A549 (cell line): Measurements from ENCODE around the gene SPSB2. TPM values are rescaled to one million over a fixed set of nuclear protein-coding genes. Genes with fewer than 3 reads are reported as not detected.

Experiments
- ATAC-seq, 2 experiments: fragments of 200-7000 bp in 1 of 2; fragments of >200 bp in 1 of 2; cut with Nextera tagmentation in 1 of 2; cut with Tn5 transposase in 1 of 2; 3 replicates each; pipeline versions ENCODE4 v1.8.0 to v1.9.1; 2018 to 2020; ENCODE audit warnings: mild to moderate bottlenecking in 1 of 2, moderate library complexity in 1 of 2
- CTCF ChIA-PET: fragments of 300-600 bp; sonication (Branson Sonifier 250); formaldehyde crosslinking; extraction: SDS; loops from one replicate; lab custom pipeline; 2021; ENCODE audit warnings: antibody characterized with exemption, inconsistent platforms; lab: Yijun Ruan, JAX
- POLR2A ChIA-PET: fragments of 350-600 bp; formaldehyde crosslinking; extraction: SDS; loops from one replicate; lab custom pipeline; 2021; ENCODE audit warnings: antibody characterized with exemption, inconsistent platforms; lab: Yijun Ruan, JAX
- DNase-seq, 2 experiments: peaks; one replicate each; pipeline versions ENCODE4 v3.0.0 to v3.0.0-alpha.2; 2011 to 2016; ENCODE audit warnings: low read depth in 1 of 2, low spot score in 1 of 2
- FAIRE-seq: peaks from 2 replicates; lab custom pipeline; 2011; peaks lifted over from hg19 to GRCh38; lab: Jason Lieb, UNC
- H3K27ac ChIP-seq, 2 experiments: fragments of >200 bp; sonication (Bioruptor Twin); formaldehyde crosslinking; 3 replicates each; pipeline ENCODE4 v1.5.1; 2016 to 2017
- H3K4me1 ChIP-seq: fragments of >200 bp; sonication (Bioruptor Twin); formaldehyde crosslinking; 3 replicates; pipeline ENCODE4 v1.6.1; 2016
- H3K4me2 ChIP-seq: fragments of >200 bp; sonication (Bioruptor Twin); formaldehyde crosslinking; 3 replicates; pipeline ENCODE4 v1.6.1; 2016
- H3K4me3 ChIP-seq: fragments of >200 bp; sonication (Bioruptor Twin); formaldehyde crosslinking; 3 replicates; pipeline ENCODE4 v1.5.1; 2016
- H3K9me3 ChIP-seq: fragments of >200 bp; sonication (Bioruptor Twin); formaldehyde crosslinking; 3 replicates; pipeline ENCODE4 v1.6.1; 2016
- BHLHE40 ChIP-seq: IDR thresholded peaks from 2 replicates; pipeline ENCODE4 v1.6.1; 2012; ENCODE audit warnings: low read depth, low read length, inconsistent platforms
- EHF ChIP-seq: fragments of 250-450 bp; sonication (Bioruptor Pico); IDR thresholded peaks from 2 replicates; pipeline ENCODE4 v1.5.0; 2020; ENCODE audit warnings: mild to moderate bottlenecking
- EHMT2 ChIP-seq: fragments of 200-600 bp; sonication (generic); IDR thresholded peaks from 2 replicates; pipeline ENCODE4 v1.6.1; 2016; ENCODE audit warnings: antibody characterized with exemption, low read depth, mild to moderate bottlenecking, moderate library complexity
- ELK1 ChIP-seq: fragments of 150-350 bp; IDR thresholded peaks from 2 replicates; pipeline ENCODE4 v1.6.1; 2014; ENCODE audit warnings: low read depth, mild to moderate bottlenecking, low read length
- HES2 ChIP-seq: fragments of >200 bp; sonication (Bioruptor Twin); formaldehyde crosslinking; IDR thresholded peaks from 2 replicates; pipeline ENCODE4 v1.6.1; 2016
- HEYL ChIP-seq: fragments of 250-450 bp; sonication (Bioruptor Pico); IDR thresholded peaks from 2 replicates; pipeline ENCODE4 v1.8.0; 2021; ENCODE audit warnings: mild to moderate bottlenecking, moderate library complexity
- JUNB ChIP-seq: fragments of >200 bp; sonication (Bioruptor Twin); formaldehyde crosslinking; IDR thresholded peaks from 2 replicates; pipeline ENCODE4 v1.6.1; 2016
- KDM1A ChIP-seq: fragments of 200-600 bp; sonication (generic); IDR thresholded peaks from 2 replicates; pipeline ENCODE4 v1.6.1; 2016; ENCODE audit warnings: low read depth, mild to moderate bottlenecking
- NR3C1 ChIP-seq: fragments of >200 bp; sonication (Bioruptor Twin); formaldehyde crosslinking; IDR thresholded peaks from 3 replicates; pipeline ENCODE4 v1.6.1; 2017
- POLR2A ChIP-seq: IDR thresholded peaks from 2 replicates; pipeline ENCODE4 v1.6.1; 2012; ENCODE audit warnings: mild to moderate bottlenecking, low read length
- SREBF2 ChIP-seq: fragments of 450-650 bp; IDR thresholded peaks from 2 replicates; pipeline ENCODE4 v1.6.1; 2014; ENCODE audit warnings: mild to moderate bottlenecking, moderate library complexity
- TFCP2L1 ChIP-seq: fragments of 250-450 bp; sonication (Bioruptor Pico); IDR thresholded peaks from 2 replicates; pipeline ENCODE4 v1.5.0; 2021; ENCODE audit warnings: mild to moderate bottlenecking
- ZC3H11A ChIP-seq: fragments of 450-650 bp; IDR thresholded peaks from 2 replicates; pipeline ENCODE4 v1.6.1; 2014; ENCODE audit warnings: antibody characterized with exemption, mild to moderate bottlenecking
- ZFP36 ChIP-seq: fragments of 450-650 bp; IDR thresholded peaks from 2 replicates; pipeline ENCODE4 v1.6.1; 2014; ENCODE audit warnings: borderline replicate concordance; ENCODE audit not compliant: partially characterized antibody
- WGBS: methylation state at CpG from one replicate; pipeline ENCODE4 v1.1.6; 2017; ENCODE audit errors: missing lambda C conversion rate; 5-methylcytosine and 5-hydroxymethylcytosine counted together
- polyA plus RNA-seq, 4 experiments: library from polyadenylated mRNA; depleted of rRNA in 3 of 4; stranded (reverse); fragments of >200 nt; fragmentation: RNase III in 1 of 4; extraction: RNeasy Plus Mini Kit Qiagen cat#74134 plus additional on column Dnase treatment in 1 of 4; gene quantifications; 2 replicates in 3 of 4; 3 replicates in 1 of 4; pipeline ENCODE4 v1.2.3, GENCODE V29; 2011 to 2017
- TF ChIP-seq, protein P1 (sequence below): IDR thresholded peaks from 2 replicates; pipeline ENCODE4 v1.6.1; 2012; ENCODE audit warnings: low read depth, borderline replicate concordance
- TF ChIP-seq, protein P2 (sequence below): fragments of >200 bp; sonication (Bioruptor Twin); formaldehyde crosslinking; IDR thresholded peaks from 3 replicates; pipeline ENCODE4 v1.5.1; 2016
- TF ChIP-seq, protein P3 (sequence below): fragments of 250-450 bp; sonication (Bioruptor Pico); IDR thresholded peaks from 2 replicates; pipeline ENCODE4 v1.5.0; 2021; ENCODE audit warnings: mild to moderate bottlenecking, moderate library complexity, borderline replicate concordance

SPSB2 gene
- polyA plus RNA-seq, 2 of the 4 experiments (the other 2 are of a cell fraction), result 16.8 to 21.8 TPM

DNA sequence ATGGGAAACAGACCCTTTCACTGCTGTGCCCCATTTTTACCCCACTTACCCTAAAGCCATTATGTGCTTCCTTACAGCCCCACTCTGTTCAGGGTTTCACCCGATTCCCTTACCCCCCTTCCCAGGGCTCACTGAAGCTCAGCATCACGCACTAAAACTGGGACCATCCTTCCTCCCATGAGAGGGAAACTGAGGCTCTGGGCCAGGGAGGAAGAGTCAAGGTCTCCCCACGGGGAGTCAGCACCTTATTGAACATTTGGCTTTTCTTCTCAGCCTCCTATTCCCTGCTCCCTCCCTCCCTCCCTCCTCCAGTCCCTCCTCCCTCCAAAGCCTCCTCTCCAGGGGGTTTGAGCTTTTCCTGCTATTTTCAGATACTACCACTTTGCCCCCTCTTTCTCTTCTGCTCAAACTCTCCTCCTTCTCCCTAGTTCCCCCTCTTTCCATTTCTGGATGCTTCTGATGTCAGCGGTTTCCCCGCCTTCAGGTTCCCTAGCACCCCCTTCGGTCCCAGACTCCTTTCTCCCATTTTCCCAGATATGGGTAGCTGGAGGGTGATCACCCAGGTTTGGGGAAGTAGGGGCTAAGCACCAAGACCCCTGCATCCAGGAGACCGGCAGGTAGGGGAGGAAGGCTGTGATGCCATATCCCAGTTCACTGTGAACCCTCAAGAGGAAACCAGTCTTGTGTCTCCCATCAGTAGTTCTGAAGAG is 50.5 kb downstream of the SPSB2 start:
- ChIA-PET CTCF (interaction anchor here (0.6 to 29.8 kb wide), 7 partner anchors 11 to 252 kb away, joined by 3 to 306 read pairs (median 78); partner anchors contain the start of genes CD4 and MLF2), POLR2A (interaction anchor here (1.4 to 2.1 kb wide), 2 partner anchors 69 kb away, joined by 4 to 9 read pairs; partner anchors contain the start of gene MLF2)
- H3K27ac ChIP-seq, result peak overlapping the region in 1 of 2 experiments; percentile 87; a peak in 4 of 6 replicates
- ATAC-seq, result no peak
- DNase-seq, result no peak
- TF ChIP-seq, protein P1, sequence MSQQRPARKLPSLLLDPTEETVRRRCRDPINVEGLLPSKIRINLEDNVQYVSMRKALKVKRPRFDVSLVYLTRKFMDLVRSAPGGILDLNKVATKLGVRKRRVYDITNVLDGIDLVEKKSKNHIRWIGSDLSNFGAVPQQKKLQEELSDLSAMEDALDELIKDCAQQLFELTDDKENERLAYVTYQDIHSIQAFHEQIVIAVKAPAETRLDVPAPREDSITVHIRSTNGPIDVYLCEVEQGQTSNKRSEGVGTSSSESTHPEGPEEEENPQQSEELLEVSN, result no peak
- TF ChIP-seq ELK1 (no peak), NR3C1 (no peak), EHF (CRISPR knock-in tag) (no peak), HES2 (no peak), KDM1A (no peak), HEYL (CRISPR knock-in tag) (no peak), TFCP2L1 (CRISPR knock-in tag) (no peak), EHMT2 (no peak), ZFP36 (no peak), BHLHE40 (no peak)
- TF ChIP-seq, protein P2, sequence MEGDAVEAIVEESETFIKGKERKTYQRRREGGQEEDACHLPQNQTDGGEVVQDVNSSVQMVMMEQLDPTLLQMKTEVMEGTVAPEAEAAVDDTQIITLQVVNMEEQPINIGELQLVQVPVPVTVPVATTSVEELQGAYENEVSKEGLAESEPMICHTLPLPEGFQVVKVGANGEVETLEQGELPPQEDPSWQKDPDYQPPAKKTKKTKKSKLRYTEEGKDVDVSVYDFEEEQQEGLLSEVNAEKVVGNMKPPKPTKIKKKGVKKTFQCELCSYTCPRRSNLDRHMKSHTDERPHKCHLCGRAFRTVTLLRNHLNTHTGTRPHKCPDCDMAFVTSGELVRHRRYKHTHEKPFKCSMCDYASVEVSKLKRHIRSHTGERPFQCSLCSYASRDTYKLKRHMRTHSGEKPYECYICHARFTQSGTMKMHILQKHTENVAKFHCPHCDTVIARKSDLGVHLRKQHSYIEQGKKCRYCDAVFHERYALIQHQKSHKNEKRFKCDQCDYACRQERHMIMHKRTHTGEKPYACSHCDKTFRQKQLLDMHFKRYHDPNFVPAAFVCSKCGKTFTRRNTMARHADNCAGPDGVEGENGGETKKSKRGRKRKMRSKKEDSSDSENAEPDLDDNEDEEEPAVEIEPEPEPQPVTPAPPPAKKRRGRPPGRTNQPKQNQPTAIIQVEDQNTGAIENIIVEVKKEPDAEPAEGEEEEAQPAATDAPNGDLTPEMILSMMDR, result no peak
- TF ChIP-seq, protein P3, sequence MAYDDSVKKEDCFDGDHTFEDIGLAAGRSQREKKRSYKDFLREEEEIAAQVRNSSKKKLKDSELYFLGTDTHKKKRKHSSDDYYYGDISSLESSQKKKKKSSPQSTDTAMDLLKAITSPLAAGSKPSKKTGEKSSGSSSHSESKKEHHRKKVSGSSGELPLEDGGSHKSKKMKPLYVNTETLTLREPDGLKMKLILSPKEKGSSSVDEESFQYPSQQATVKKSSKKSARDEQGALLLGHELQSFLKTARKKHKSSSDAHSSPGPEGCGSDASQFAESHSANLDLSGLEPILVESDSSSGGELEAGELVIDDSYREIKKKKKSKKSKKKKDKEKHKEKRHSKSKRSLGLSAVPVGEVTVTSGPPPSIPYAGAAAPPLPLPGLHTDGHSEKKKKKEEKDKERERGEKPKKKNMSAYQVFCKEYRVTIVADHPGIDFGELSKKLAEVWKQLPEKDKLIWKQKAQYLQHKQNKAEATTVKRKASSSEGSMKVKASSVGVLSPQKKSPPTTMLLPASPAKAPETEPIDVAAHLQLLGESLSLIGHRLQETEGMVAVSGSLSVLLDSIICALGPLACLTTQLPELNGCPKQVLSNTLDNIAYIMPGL, result no peak
- no peak for FAIRE-seq
- WGBS, result 86% methylated on average over 7 of the region's 7 CpGs
- H3K9me3 ChIP-seq, result no peaks in the 10 kb centered on the region
- peak overlapping the region; percentile 100 for H3K4me2 ChIP-seq
- H3K4me3 ChIP-seq, result peak overlapping the region; percentile 55; the same call in 2 of the 3 replicates
- H3K4me1 ChIP-seq, result peaks cover 20% of the 10 kb centered on the region

DNA sequence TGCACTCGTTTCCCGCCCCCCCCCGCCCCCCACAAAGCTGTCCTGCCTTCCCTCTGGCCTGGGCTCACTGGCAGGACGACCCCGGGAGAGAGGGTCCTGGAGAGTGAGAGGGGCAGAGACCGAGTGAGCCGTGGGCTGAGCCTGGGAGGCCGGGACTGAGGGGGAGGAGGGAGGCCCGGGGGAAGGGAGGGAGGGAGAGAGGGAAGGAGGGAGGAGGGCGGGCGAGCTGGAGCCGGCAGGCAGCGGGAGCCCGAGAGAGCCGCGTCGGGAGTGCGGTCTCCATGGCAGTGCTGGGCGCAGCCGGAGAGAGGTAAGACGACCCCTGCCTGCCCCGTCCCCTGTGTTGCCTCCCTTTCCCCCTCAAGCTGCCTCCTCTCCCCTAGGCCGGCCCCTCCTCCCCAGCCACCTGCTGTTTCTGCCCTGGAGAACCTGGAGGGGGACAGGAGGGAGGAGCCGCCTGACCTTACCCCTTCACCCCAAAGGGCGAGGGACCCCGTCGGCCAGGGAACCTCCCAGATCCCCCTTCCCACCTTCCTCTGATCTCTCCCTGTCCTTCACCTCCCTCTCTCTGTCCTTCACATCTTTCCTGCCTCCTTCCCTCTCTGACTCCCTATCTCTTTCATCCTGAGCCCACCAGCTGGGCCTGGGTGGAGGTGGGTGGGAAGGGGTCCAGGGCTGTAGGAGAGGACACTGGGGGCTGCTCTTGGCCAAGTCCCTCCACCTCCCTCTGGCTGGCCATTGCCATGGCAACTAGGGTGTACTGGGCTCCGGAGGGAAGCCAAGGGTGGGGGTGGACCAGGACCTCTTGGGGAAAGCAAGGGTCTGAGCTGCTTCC is 51.3 kb downstream of the SPSB2 start, which contains the start of gene GPR162:
Gene GPR162, plus strand, starts transcription at position 231 of the 835 bp plus-strand sequence. CDS start 2,078 bp downstream, outside the sequence.
- H3K4me3 ChIP-seq, result peak within 1 kb of the TSS; percentile 55
- no peaks in the 10 kb centered on the region for H3K9me3 ChIP-seq
- ChIA-PET CTCF (interaction anchor here (0.6 to 29.8 kb wide), 7 partner anchors 10 to 252 kb away, joined by 3 to 306 read pairs (median 78); partner anchors contain the start of genes CD4 and MLF2), POLR2A (interaction anchor here (1.0 to 2.1 kb wide), 3 partner anchors 8 to 69 kb away, joined by 3 to 9 read pairs (median 4); partner anchors contain the start of genes MLF2 and USP5)
- WGBS, result under 1% methylated on average over 18 of the region's 28 CpGs
- peak; percentile 35 to 43 for DNase-seq
- peak; percentile 7; the same call in 1 of the 2 replicates for TF ChIP-seq POLR2A
- no peak for TF ChIP-seq JUNB
- no peak for TF ChIP-seq ZC3H11A
- TF ChIP-seq SREBF2, result no peak
- peaks cover 12% of the 10 kb centered on the region for H3K4me1 ChIP-seq
- H3K27ac ChIP-seq, result peak within 1 kb of the TSS; percentile 76 to 87
- ATAC-seq, result peak; percentile 34 to 37
- peak within 1 kb of the TSS; percentile 100 for H3K4me2 ChIP-seq
- FAIRE-seq, result no peak

Other genes starting within 250 kb of the SPSB2 start
- gene LPAR5, start 237.3 kb downstream of the SPSB2 start, polyA plus RNA-seq (2011; rRNA removed), result 0.74 and 0.97 TPM in 2 replicates
- 0.29 to 0.66 TPM (median 0.58 TPM) in 3 replicates for gene LPAR5, start 237.3 kb downstream of the SPSB2 start, polyA plus RNA-seq (2017; fragmentation: RNase III; extraction: RNeasy Plus Mini Kit Qiagen cat#74134 plus additional on column Dnase treatment)
- 0.70 and 1.4 TPM in 2 replicates for gene ACRBP, start 225.9 kb downstream of the SPSB2 start, polyA plus RNA-seq (2011; rRNA removed)
- gene ACRBP, start 225.9 kb downstream of the SPSB2 start, polyA plus RNA-seq (2017; fragmentation: RNase III; extraction: RNeasy Plus Mini Kit Qiagen cat#74134 plus additional on column Dnase treatment), result 0.28 to 0.36 TPM (median 0.34 TPM) in 3 replicates
- 36.5 and 41.3 TPM in 2 replicates for gene ING4, start 210.2 kb downstream of the SPSB2 start, polyA plus RNA-seq (2011; rRNA removed)
- gene ING4, start 210.2 kb downstream of the SPSB2 start, polyA plus RNA-seq (2017; fragmentation: RNase III; extraction: RNeasy Plus Mini Kit Qiagen cat#74134 plus additional on column Dnase treatment), result 15.3 to 19.5 TPM (median 18.8 TPM) in 3 replicates
- 59.6 and 81.9 TPM in 2 replicates for gene ZNF384, start 183.9 kb downstream of the SPSB2 start, polyA plus RNA-seq (2011; rRNA removed)
- 64.7 to 86.4 TPM (median 79.8 TPM) in 3 replicates for gene ZNF384, start 183.9 kb downstream of the SPSB2 start, polyA plus RNA-seq (2017; fragmentation: RNase III; extraction: RNeasy Plus Mini Kit Qiagen cat#74134 plus additional on column Dnase treatment)
- 0.10 and 0.22 TPM in 2 replicates for gene PIANP, start 172.5 kb downstream of the SPSB2 start, polyA plus RNA-seq (2011; rRNA removed)
- gene PIANP, start 172.5 kb downstream of the SPSB2 start, polyA plus RNA-seq (2017; fragmentation: RNase III; extraction: RNeasy Plus Mini Kit Qiagen cat#74134 plus additional on column Dnase treatment), result 0.30 to 0.56 TPM (median 0.45 TPM) in 3 replicates
- gene COPS7A, start 149.3 kb downstream of the SPSB2 start, polyA plus RNA-seq (2011; rRNA removed), result 78.8 and 95.0 TPM in 2 replicates
- 46.9 to 51.2 TPM (median 50.0 TPM) in 3 replicates for gene COPS7A, start 149.3 kb downstream of the SPSB2 start, polyA plus RNA-seq (2017; fragmentation: RNase III; extraction: RNeasy Plus Mini Kit Qiagen cat#74134 plus additional on column Dnase treatment)
- 302 and 310 TPM in 2 replicates for gene MLF2, start 120.2 kb downstream of the SPSB2 start, polyA plus RNA-seq (2011; rRNA removed)
- 269 to 305 TPM (median 295 TPM) in 3 replicates for gene MLF2, start 120.2 kb downstream of the SPSB2 start, polyA plus RNA-seq (2017; fragmentation: RNase III; extraction: RNeasy Plus Mini Kit Qiagen cat#74134 plus additional on column Dnase treatment)
- 205 and 391 TPM in 2 replicates for gene PTMS, start 106.9 kb downstream of the SPSB2 start, polyA plus RNA-seq (2011; rRNA removed)
- 868 to 1,195 TPM (median 1,161 TPM) in 3 replicates for gene PTMS, start 106.9 kb downstream of the SPSB2 start, polyA plus RNA-seq (2017; fragmentation: RNase III; extraction: RNeasy Plus Mini Kit Qiagen cat#74134 plus additional on column Dnase treatment)
- 0.56 and 0.66 TPM in 2 replicates for gene LAG3, start 100.8 kb downstream of the SPSB2 start, polyA plus RNA-seq (2011; rRNA removed)
- gene LAG3, start 100.8 kb downstream of the SPSB2 start, polyA plus RNA-seq (2017; fragmentation: RNase III; extraction: RNeasy Plus Mini Kit Qiagen cat#74134 plus additional on column Dnase treatment), result 1.6 to 2.3 TPM (median 1.7 TPM) in 3 replicates
- gene CD4, start 83.8 kb downstream of the SPSB2 start, polyA plus RNA-seq (2011; rRNA removed), result not detected in 2 replicates
- 0.03 TPM in 1 of 3 replicates, not detected in the others for gene CD4, start 83.8 kb downstream of the SPSB2 start, polyA plus RNA-seq (2017; fragmentation: RNase III; extraction: RNeasy Plus Mini Kit Qiagen cat#74134 plus additional on column Dnase treatment)
- 1.8 TPM in 2 replicates for gene GPR162, start 51.5 kb downstream of the SPSB2 start, polyA plus RNA-seq (2011; rRNA removed)
- gene GPR162, start 51.5 kb downstream of the SPSB2 start, polyA plus RNA-seq (2017; fragmentation: RNase III; extraction: RNeasy Plus Mini Kit Qiagen cat#74134 plus additional on column Dnase treatment), result 1.7 to 2.4 TPM (median 1.7 TPM) in 3 replicates
- 8.1 and 8.6 TPM in 2 replicates for gene P3H3, start 44.9 kb downstream of the SPSB2 start, polyA plus RNA-seq (2011; rRNA removed)
- 17.7 to 23.2 TPM (median 21.9 TPM) in 3 replicates for gene P3H3, start 44.9 kb downstream of the SPSB2 start, polyA plus RNA-seq (2017; fragmentation: RNase III; extraction: RNeasy Plus Mini Kit Qiagen cat#74134 plus additional on column Dnase treatment)
- 0.94 and 1.1 TPM in 2 replicates for gene GNB3, start 32.4 kb downstream of the SPSB2 start, polyA plus RNA-seq (2011; rRNA removed)
- 2.3 to 3.7 TPM (median 2.7 TPM) in 3 replicates for gene GNB3, start 32.4 kb downstream of the SPSB2 start, polyA plus RNA-seq (2017; fragmentation: RNase III; extraction: RNeasy Plus Mini Kit Qiagen cat#74134 plus additional on column Dnase treatment)
- gene CDCA3, start 22.0 kb downstream of the SPSB2 start, polyA plus RNA-seq (2011; rRNA removed), result 51.5 and 57.5 TPM in 2 replicates
- 79.6 to 92.0 TPM (median 80.2 TPM) in 3 replicates for gene CDCA3, start 22.0 kb downstream of the SPSB2 start, polyA plus RNA-seq (2017; fragmentation: RNase III; extraction: RNeasy Plus Mini Kit Qiagen cat#74134 plus additional on column Dnase treatment)
- 58.6 and 64.5 TPM in 2 replicates for gene USP5, start 21.2 kb downstream of the SPSB2 start, polyA plus RNA-seq (2011; rRNA removed)
- 75.3 to 78.2 TPM (median 76.9 TPM) in 3 replicates for gene USP5, start 21.2 kb downstream of the SPSB2 start, polyA plus RNA-seq (2017; fragmentation: RNase III; extraction: RNeasy Plus Mini Kit Qiagen cat#74134 plus additional on column Dnase treatment)
- gene TPI1, start 5.8 kb downstream of the SPSB2 start, polyA plus RNA-seq (2011; rRNA removed), result 1,913 and 2,511 TPM in 2 replicates
- gene TPI1, start 5.8 kb downstream of the SPSB2 start, polyA plus RNA-seq (2017; fragmentation: RNase III; extraction: RNeasy Plus Mini Kit Qiagen cat#74134 plus additional on column Dnase treatment), result 1,221 to 1,293 TPM (median 1,253 TPM) in 3 replicates
- gene LRRC23, start 31.5 kb upstream of the SPSB2 start, polyA plus RNA-seq (2011; rRNA removed), result 33.3 and 40.4 TPM in 2 replicates
- 17.2 to 19.1 TPM (median 19.1 TPM) in 3 replicates for gene LRRC23, start 31.5 kb upstream of the SPSB2 start, polyA plus RNA-seq (2017; fragmentation: RNase III; extraction: RNeasy Plus Mini Kit Qiagen cat#74134 plus additional on column Dnase treatment)
- gene ENO2, start 41.3 kb upstream of the SPSB2 start, polyA plus RNA-seq (2011; rRNA removed), result 26.2 and 45.1 TPM in 2 replicates
- gene ENO2, start 41.3 kb upstream of the SPSB2 start, polyA plus RNA-seq (2017; fragmentation: RNase III; extraction: RNeasy Plus Mini Kit Qiagen cat#74134 plus additional on column Dnase treatment), result 31.0 to 38.6 TPM (median 31.6 TPM) in 3 replicates
- 11.3 and 23.1 TPM in 2 replicates for gene ATN1, start 54.7 kb upstream of the SPSB2 start, polyA plus RNA-seq (2011; rRNA removed)
- 40.3 to 51.6 TPM (median 51.2 TPM) in 3 replicates for gene ATN1, start 54.7 kb upstream of the SPSB2 start, polyA plus RNA-seq (2017; fragmentation: RNase III; extraction: RNeasy Plus Mini Kit Qiagen cat#74134 plus additional on column Dnase treatment)
- not detected in 2 replicates for gene RNU7-1, start 70.5 kb upstream of the SPSB2 start, polyA plus RNA-seq (2011; rRNA removed)
- not detected in 3 replicates for gene RNU7-1, start 70.5 kb upstream of the SPSB2 start, polyA plus RNA-seq (2017; fragmentation: RNase III; extraction: RNeasy Plus Mini Kit Qiagen cat#74134 plus additional on column Dnase treatment)
- gene C12orf57, start 70.7 kb upstream of the SPSB2 start, polyA plus RNA-seq (2011; rRNA removed), result 466 and 493 TPM in 2 replicates
- gene C12orf57, start 70.7 kb upstream of the SPSB2 start, polyA plus RNA-seq (2017; fragmentation: RNase III; extraction: RNeasy Plus Mini Kit Qiagen cat#74134 plus additional on column Dnase treatment), result 224 to 273 TPM (median 261 TPM) in 3 replicates
- gene PTPN6, start 78.1 kb upstream of the SPSB2 start, polyA plus RNA-seq (2011; rRNA removed), result 18.9 and 29.0 TPM in 2 replicates
- 14.2 to 17.1 TPM (median 15.1 TPM) in 3 replicates for gene PTPN6, start 78.1 kb upstream of the SPSB2 start, polyA plus RNA-seq (2017; fragmentation: RNase III; extraction: RNeasy Plus Mini Kit Qiagen cat#74134 plus additional on column Dnase treatment)
- gene PHB2, start 97.4 kb upstream of the SPSB2 start, polyA plus RNA-seq (2011; rRNA removed), result 296 and 297 TPM in 2 replicates
- 292 to 313 TPM (median 293 TPM) in 3 replicates for gene PHB2, start 97.4 kb upstream of the SPSB2 start, polyA plus RNA-seq (2017; fragmentation: RNase III; extraction: RNeasy Plus Mini Kit Qiagen cat#74134 plus additional on column Dnase treatment)
- 92.0 and 96.7 TPM in 2 replicates for gene EMG1, start 97.6 kb upstream of the SPSB2 start, polyA plus RNA-seq (2011; rRNA removed)
- gene EMG1, start 97.6 kb upstream of the SPSB2 start, polyA plus RNA-seq (2017; fragmentation: RNase III; extraction: RNeasy Plus Mini Kit Qiagen cat#74134 plus additional on column Dnase treatment), result 65.7 to 78.2 TPM (median 67.9 TPM) in 3 replicates
- 52.0 and 53.4 TPM in 2 replicates for gene LPCAT3, start 145.2 kb upstream of the SPSB2 start, polyA plus RNA-seq (2011; rRNA removed)
- 27.4 to 43.0 TPM (median 42.8 TPM) in 3 replicates for gene LPCAT3, start 145.2 kb upstream of the SPSB2 start, polyA plus RNA-seq (2017; fragmentation: RNase III; extraction: RNeasy Plus Mini Kit Qiagen cat#74134 plus additional on column Dnase treatment)
- gene C1S, start 187.4 kb upstream of the SPSB2 start, polyA plus RNA-seq (2011; rRNA removed), result 107 and 109 TPM in 2 replicates
- 61.2 to 76.2 TPM (median 65.5 TPM) in 3 replicates for gene C1S, start 187.4 kb upstream of the SPSB2 start, polyA plus RNA-seq (2017; fragmentation: RNase III; extraction: RNeasy Plus Mini Kit Qiagen cat#74134 plus additional on column Dnase treatment)
- gene C1R, start 219.1 kb upstream of the SPSB2 start, polyA plus RNA-seq (2011; rRNA removed), result 36.0 and 57.8 TPM in 2 replicates
- 24.8 to 40.4 TPM (median 31.4 TPM) in 3 replicates for gene C1R, start 219.1 kb upstream of the SPSB2 start, polyA plus RNA-seq (2017; fragmentation: RNase III; extraction: RNeasy Plus Mini Kit Qiagen cat#74134 plus additional on column Dnase treatment)
- gene C1RL, start 235.9 kb upstream of the SPSB2 start, polyA plus RNA-seq (2011; rRNA removed), result 30.4 and 32.4 TPM in 2 replicates
- gene C1RL, start 235.9 kb upstream of the SPSB2 start, polyA plus RNA-seq (2017; fragmentation: RNase III; extraction: RNeasy Plus Mini Kit Qiagen cat#74134 plus additional on column Dnase treatment), result 20.8 to 28.3 TPM (median 25.2 TPM) in 3 replicates